NCI-H1694 treated with DMSO at 0.1 percent for 48 hours (cell line): ENCODE results near the gene NUDT3.
"Not testable (repeated sequence)": the region's sequence is repeated elsewhere in the genome, so short reads cannot be mapped to it uniquely, and the experiment has no call there.

Experiments used
- DNase-seq: peaks from one replicate; lab custom pipeline; 2025; lab: John Stamatoyannopoulos, UW

The NUDT3 gene

GRCh38 chr6:34288581-34288980 is 103.9 kb downstream of the NUDT3 start:
- DNase-seq = no peak

GRCh38 chr6:34285448-34286164 is 106.9 kb downstream of the NUDT3 start:
- DNase-seq = no peak

GRCh38 chr6:34284563-34285447 is 107.7 kb downstream of the NUDT3 start:
- DNase-seq = no peak

DNA sequence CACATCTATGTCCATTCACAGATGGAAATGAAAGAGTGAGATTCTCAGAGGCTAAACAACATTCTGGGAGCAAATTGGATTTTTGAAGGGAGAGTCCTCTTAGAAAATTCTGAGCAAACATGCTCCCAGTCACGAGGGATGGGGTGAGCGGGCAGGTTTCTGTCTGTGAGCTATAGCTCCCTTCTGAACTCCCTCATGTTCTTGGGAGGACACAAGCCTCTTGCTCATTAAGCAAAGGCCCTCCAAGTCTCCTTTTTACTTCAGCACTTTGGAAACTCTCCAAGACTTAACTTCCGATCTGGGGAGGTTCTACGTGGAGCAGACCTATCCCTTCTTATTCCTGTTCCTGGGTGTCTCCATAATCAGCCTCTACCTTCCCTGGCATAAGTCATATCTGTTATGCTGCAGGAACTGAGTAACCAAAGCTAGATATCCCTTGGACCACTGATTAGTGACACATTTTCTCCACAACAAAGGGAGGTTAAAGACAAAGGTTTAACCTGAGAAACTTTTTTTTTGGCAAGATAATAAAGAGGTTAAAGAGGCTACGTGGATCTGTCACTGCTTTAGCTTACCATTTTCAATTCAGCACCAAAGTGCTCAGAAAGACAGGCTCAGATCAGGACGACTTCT is 110.7 kb downstream of the NUDT3 start:
- DNase-seq = no peak

DNA sequence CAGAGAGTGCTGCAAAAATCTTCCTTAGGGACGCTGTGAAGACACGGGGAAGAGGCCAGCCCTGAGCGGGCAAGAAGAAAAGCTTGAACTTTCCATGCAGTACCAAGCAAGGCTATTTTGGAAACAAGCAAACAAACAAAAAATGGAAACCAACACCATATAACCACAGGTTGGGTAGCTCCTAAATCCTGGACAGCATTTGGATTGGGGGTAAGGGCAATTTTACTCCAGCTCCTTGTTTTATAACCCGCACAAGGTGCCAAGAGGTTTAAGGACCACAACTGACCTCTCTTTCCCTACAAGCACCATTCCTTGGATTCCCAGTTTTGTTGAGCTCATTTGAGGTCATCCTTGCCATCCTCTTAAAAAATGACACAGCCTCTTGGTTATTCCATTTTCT is 112.3 kb downstream of the NUDT3 start:
- DNase-seq = no peak

DNA sequence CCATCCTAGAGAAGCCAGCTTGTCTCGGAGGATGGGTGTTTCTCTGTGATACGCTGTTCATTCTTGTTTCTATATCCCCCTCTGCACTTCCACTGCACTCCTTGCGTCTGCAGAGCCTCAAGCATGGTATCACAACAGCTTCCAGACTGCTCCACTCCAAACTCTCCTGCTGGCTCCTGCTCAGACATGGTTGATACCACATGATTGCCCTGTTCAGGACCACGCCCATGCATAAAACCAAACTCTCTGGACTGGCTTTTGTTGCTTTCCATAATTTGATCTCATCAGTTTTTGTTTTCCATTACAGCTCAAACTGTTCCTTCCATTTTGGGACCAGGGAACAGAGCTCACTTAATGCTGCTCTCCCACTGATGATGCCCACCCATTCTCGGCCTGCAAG is 113.6 kb downstream of the NUDT3 start:
- no peak for DNase-seq

- DNase-seq = no peak
Measured at GRCh38 chr6:34277763-34278112, 114.7 kb downstream of the NUDT3 start.

DNA sequence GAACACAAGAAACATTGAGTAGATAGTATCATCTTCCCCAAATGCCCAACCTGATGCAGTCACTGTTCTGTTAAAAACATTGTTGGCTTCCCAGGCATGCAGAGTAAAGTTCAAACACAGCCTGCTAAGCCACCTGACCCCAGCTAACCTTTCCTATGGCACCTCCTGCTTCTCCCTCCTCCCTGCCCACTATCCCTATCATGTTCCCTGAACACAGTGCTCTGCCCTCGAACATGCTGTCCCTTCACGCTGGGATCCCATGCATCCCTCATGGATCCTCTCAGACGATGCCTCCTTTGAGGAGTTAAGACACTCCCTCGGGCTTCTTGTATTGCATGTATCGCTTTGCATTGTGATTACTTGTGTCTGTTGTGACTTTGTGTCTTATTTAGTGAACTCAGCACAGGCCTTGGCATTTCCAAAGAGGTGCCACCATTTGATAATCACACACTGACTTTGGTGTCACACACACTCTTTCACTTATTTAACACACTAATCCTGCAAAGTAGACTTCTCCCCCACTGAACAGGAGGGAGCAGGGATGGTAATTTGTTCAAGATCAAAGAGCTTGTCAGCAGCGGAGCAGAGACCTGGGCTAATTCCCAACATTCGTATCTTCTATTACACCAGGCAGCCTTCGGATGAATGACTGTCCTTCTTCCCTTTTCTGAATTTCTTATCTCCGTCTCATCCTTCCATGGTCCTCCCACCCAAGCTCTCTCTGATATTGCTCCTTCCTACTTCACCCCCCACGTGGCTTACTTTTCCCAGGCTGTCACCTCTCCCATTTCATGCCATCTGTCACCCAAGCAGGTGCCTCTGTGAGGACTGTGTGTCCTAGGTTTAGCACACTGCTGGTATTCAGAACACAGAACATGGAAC is 115.3 kb downstream of the NUDT3 start:
- no peak for DNase-seq

GRCh38 chr6:34276191-34276590 is 116.3 kb downstream of the NUDT3 start:
- DNase-seq = no peak

- no peak for DNase-seq
Measured at GRCh38 chr6:34275128-34275804, 117.2 kb downstream of the NUDT3 start.

- DNase-seq = no peak
Measured at GRCh38 chr6:34274129-34274528, 118.3 kb downstream of the NUDT3 start.

DNA sequence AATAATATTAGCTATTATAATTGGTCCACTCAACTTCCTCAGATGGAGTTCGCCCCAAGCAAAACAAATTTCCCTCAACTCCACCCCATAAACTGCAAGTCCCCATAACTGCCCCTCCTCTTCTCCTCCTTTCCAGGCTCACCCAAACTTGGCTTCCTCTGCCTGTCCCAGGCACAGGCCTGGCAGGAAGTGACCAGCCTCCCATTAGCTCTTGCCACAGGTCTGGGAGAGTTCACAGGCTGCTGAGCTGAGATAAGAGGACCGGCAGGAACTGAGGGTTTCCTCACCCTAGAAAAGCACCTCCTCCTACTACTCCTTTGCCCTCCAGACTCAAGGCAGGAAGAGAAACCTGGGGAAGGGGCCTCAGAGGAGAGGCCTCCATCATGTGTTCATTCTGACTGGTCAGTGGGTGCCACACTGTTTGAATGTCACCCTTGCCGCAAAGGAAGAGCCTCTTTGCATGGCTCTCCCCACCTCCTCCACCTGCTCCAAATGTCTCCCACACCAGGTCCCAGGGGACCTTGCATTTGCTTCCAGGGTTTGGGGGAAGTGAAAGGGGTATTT is 119.1 kb downstream of the NUDT3 start:
- DNase-seq = no peak

- no peak for DNase-seq
Measured at GRCh38 chr6:34272013-34272926, 120.2 kb downstream of the NUDT3 start.

DNA sequence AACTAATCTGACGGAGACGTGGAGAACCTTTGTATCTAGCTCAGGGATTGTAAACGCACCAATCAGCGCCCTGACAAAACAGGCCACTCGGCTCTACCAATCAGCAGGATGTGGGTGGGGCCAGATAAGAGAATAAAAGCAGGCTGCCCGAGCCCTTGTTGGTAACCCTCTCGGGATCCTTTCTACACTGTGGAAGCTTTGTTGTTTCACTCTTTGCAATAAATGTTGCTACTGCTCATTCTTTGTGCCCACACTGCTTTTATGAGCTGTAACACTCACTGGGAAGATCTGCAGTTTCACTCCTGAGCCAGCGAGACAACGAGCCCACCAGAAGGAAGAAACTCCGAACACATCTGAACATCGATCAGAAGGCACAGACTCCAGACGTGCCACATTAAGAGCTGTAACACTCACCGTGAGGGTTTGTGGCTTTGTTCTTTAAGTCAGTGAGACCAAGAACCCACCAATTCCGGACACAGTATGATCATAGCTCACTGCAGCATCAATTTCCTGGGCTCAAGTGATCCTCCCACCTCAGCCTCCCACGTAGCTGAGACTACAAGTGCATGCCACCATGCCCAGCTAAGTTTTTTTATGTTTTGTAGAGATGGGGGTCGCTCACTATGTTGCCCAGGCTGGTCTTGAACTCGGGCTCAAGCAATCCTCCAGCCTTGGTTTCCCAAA is 122.7 kb downstream of the NUDT3 start:
- not testable (repeated sequence) for DNase-seq

DNA sequence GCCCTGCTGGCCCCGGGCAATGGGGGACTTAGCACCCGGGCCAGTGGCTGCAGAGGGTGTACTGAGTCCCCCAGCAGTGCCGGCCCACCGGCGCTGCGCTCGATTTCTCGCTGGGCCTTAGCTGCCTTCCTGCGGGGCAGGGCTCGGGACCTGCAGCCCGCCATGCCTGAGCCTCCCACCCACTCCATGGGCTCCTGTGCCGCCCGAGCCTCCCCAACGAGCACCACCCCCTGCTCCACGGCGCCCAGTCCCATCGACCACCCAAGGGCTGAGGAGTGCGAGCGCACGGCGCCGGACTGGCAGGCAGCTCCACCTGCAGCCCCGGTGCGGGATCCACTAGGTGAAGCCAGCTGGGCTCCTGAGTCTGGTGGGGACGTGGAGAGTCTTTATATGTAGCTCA is 123.3 kb downstream of the NUDT3 start:
- DNase-seq = not testable (repeated sequence)

DNA sequence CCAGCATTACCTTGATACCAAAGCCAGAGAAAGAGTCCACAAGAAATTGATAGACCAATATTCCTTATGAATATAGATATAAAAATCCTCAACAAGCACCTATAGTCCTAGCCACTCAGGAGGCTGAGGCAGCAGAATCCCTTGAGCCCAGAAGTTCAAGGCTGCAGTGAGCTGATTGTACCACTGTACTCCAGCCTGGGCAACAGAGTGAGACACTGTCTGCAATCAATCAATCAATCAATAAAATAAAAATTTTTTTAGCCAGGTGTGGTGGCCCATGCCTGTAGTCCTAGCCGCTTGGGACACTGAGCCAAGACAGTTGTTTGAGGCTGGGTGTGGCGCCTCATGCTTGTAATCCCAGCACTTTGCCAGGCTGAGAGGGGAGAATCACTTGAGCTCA is 124.7 kb downstream of the NUDT3 start:
- DNase-seq = no peak

GRCh38 chr6:34263484-34263883 is 129.0 kb downstream of the NUDT3 start:
- DNase-seq = not testable (repeated sequence)

DNA sequence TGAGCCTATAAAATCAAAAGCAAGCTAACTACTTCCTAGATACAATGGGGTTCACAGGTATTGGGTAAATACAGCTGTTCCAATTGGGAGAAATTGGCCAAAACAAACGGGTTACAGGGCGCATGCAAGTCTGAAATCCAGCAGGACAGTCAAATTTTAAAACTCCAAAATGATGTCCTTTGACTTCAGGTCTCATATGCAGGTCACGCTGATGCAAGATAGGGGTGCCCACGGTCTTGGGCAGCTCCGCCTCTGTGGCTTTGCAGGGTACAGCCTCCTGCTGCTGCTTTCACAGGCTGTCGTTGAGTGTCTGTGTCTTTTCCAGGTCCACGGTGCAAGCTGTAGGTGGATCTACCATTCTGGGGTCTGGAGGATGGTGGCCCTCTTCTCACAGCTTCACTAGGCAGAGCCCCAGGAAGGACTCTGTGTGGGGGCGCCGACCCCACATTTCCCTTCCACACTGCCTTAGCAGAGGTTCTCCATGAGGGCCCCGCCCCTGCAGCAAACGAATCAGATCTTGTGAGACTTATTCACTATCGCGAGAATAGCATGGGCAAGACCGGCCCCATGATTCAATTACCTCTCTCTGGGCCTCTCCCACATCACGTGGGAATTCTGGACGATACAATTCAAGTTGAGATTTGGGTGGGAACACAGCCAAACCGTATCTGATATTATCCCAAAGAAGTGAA is 131.7 kb downstream of the NUDT3 start:
- no peak for DNase-seq
